Measurements from ENCODE around the gene VEGFB.

The VEGFB gene

DNA sequence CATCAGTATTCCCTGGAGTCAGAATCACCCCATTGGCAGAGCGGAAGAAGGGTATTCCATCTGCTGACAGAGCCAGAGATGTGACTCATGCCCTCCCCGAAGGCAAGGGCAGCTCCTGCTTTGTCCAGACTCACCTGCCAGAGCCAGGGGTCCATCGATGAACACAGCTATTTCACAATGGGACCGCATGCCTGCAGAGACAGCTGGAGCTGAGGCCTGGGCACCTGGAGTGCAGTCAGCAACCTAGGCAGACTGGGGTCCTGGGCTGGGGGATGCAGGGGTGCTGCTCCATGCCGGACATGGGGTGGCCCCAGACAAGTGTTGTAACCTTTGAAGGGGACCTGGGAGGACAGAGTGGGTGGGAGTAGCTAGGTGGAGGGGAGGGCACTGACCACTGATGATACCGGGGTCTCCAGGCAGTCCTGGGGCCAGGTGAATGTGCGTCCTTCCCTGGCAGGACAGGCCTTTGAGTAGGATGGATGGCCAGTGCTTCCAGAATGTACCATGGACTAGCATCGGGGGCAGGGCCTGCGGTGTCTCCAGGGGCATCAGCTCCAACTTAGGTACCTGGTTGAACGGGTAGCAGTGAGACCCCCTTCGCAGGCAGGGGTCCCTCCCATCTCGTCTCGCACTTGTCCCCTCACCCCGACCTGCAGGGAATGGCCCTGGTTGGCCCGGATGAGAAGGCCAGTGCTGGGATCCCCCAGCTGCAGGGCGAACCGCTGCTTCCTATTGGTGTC lies 10.1 kb upstream of the VEGFB start:
- H2AFZ ChIP-seq (ENCODE audit: low read length): no peak overlapping the region
- H3K4me1 ChIP-seq (ENCODE audit: insufficient read depth, low read length, poor library complexity, severe bottlenecking): peaks cover 20% of the 10 kb centered on the region
- no peaks in the 10 kb centered on the region for H3K9me3 ChIP-seq (ENCODE audit: insufficient read depth, low read depth, low read length)
- H3K4me2 ChIP-seq (ENCODE audit: low read depth, low read length, poor library complexity, severe bottlenecking): peak overlapping the region; percentile 100
- no peaks in the 10 kb centered on the region for H3K27me3 ChIP-seq (ENCODE audit: insufficient read depth, low read length, poor library complexity, severe bottlenecking)
- peaks cover 36% of the 10 kb centered on the region for H3K79me2 ChIP-seq (ENCODE audit: insufficient read depth, low read length)
- H3K36me3 ChIP-seq (ENCODE audit: insufficient read depth, low read length): peaks cover 27% of the 10 kb centered on the region; the same call in 1 of the 2 replicates
- TF ChIP-seq EZH2phosphoT487 (IDR thresholded peaks at IDR 0.05; ENCODE audit: borderline replicate concordance): no peak
- TF ChIP-seq, protein P1, sequence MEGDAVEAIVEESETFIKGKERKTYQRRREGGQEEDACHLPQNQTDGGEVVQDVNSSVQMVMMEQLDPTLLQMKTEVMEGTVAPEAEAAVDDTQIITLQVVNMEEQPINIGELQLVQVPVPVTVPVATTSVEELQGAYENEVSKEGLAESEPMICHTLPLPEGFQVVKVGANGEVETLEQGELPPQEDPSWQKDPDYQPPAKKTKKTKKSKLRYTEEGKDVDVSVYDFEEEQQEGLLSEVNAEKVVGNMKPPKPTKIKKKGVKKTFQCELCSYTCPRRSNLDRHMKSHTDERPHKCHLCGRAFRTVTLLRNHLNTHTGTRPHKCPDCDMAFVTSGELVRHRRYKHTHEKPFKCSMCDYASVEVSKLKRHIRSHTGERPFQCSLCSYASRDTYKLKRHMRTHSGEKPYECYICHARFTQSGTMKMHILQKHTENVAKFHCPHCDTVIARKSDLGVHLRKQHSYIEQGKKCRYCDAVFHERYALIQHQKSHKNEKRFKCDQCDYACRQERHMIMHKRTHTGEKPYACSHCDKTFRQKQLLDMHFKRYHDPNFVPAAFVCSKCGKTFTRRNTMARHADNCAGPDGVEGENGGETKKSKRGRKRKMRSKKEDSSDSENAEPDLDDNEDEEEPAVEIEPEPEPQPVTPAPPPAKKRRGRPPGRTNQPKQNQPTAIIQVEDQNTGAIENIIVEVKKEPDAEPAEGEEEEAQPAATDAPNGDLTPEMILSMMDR (conservative IDR thresholded peaks at IDR 0.05; ENCODE audit: low read length): no peak
- H3F3A ChIP-seq (ENCODE audit: low read depth): no peaks in the 10 kb centered on the region
- H4K20me1 ChIP-seq (ENCODE audit: insufficient read depth, low read length, poor library complexity, severe bottlenecking): peaks cover 27% of the 10 kb centered on the region
- H3K9ac ChIP-seq (ENCODE audit: low read depth, low read length, poor library complexity, severe bottlenecking): peak overlapping the region; percentile 98
- H3K9me2 ChIP-seq (replicated peaks; ENCODE audit: low read depth, low read length): no peaks in the 10 kb centered on the region
- peak overlapping the region; percentile 82 for H3K4me3 ChIP-seq (ENCODE audit: low read length, poor library complexity, severe bottlenecking)

DNA sequence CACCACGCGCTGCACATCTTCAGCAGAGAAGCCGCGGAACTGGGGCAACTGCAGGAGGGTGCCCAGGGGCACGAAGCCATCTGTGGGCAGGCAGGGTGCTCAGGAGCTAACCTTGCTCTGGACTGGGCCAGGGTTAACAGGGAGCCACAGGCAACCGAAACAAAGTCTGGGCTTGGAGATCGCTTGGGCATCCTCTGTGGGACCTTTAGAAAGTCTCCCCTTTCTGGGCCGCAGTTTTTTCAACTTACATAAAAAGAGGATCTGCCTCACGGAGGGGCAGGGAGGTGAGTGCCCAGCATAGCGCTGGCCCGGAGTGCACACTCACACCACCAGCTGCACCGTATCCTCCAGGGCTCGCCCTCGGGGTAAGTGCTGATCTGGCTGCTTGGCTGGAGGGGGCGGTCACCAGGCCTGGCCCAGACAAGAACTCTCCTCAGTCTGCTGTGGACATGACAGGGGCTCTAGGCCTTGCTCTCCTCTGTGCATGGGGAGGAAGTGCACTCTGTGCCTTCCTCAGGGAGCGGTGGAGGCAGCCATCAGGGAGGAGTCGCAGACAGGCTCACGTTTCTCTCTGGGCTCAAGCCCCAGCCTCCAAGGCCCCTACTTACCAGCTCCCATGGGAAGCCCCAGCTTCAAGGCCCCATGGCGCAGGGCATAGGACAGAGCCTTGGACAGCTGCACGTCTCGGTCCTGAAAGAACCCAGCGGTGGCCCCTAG lies 9.3 kb upstream of the VEGFB start:
- H3K36me3 ChIP-seq (ENCODE audit: insufficient read depth, low read length): peaks cover 20% of the 10 kb centered on the region; the same call in 1 of the 2 replicates
- peaks cover 20% of the 10 kb centered on the region for H3K4me1 ChIP-seq (ENCODE audit: insufficient read depth, low read length, poor library complexity, severe bottlenecking)
- no peaks in the 10 kb centered on the region for H3F3A ChIP-seq (ENCODE audit: low read depth)
- no peaks in the 10 kb centered on the region for H3K9me3 ChIP-seq (ENCODE audit: insufficient read depth, low read depth, low read length)
- peak overlapping the region; percentile 100 for H3K4me2 ChIP-seq (ENCODE audit: low read depth, low read length, poor library complexity, severe bottlenecking)
- no peaks in the 10 kb centered on the region for H3K27me3 ChIP-seq (ENCODE audit: insufficient read depth, low read length, poor library complexity, severe bottlenecking)
- peak overlapping the region; percentile 82 for H3K4me3 ChIP-seq (ENCODE audit: low read length, poor library complexity, severe bottlenecking)
- peaks cover 27% of the 10 kb centered on the region for H4K20me1 ChIP-seq (ENCODE audit: insufficient read depth, low read length, poor library complexity, severe bottlenecking)
- peaks cover 39% of the 10 kb centered on the region for H3K79me2 ChIP-seq (ENCODE audit: insufficient read depth, low read length)
- TF ChIP-seq, protein P1 (conservative IDR thresholded peaks at IDR 0.05; ENCODE audit: low read length): no peak
- TF ChIP-seq EZH2phosphoT487 (IDR thresholded peaks at IDR 0.05; ENCODE audit: borderline replicate concordance): no peak
- no peak overlapping the region for H2AFZ ChIP-seq (ENCODE audit: low read length)
- peak overlapping the region; percentile 98 for H3K9ac ChIP-seq (ENCODE audit: low read depth, low read length, poor library complexity, severe bottlenecking)
- no peaks in the 10 kb centered on the region for H3K9me2 ChIP-seq (replicated peaks; ENCODE audit: low read depth, low read length)

DNA sequence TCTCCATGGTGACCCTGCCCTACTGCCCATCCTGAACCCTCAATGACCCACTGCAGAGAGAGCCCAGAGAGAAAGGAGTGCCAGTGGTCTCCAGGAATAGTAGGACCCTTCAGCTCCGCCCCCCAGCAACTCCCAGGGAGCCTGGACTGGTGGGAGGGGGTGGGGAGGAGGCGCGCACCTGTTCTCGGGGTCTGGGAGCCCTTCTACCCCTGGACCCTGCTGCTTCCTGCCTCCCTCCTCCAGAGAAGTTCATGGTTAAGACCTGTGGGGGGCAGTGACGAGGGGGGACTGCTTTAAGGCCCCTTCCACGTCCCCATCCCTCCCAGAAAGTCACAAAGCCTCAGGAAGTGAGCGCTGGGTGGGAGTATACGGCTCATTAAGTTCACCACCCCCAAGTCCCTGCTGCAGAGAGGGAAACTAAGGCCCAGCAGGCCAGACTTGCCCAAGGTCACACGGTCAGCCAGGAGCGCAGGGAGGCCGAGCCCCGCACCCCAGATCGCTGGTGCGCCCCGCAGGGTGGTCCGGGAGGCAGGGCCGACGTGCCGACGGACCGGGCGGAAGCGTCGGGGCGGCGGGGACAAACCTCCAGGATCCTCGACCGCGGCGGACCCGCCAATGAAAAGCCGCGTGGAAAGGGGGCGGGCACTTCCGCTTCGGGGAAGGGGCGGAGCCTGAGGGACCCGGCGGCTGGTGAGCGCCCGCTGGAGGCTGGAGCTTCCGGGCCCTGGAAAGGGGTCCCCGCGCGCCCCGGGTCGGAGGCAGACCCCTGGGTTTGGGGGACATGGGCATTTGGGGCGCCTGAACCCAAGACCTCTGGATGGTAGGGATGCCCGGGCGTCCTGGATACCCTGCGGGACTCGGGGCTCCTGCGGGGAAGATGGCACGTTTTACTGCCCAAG lies 8.5 kb upstream of the VEGFB start, which contains the start of the genes NUDT22 and TRPT1:
NUDT22 (plus strand) TSS at position 667 of the 899 bp plus-strand sequence. CDS start 379 bp downstream, outside the sequence.
TRPT1 (minus strand) TSS at position 579 of the 899 bp plus-strand sequence; CDS start at position 253, 326 bp downstream.
- H3K4me1 ChIP-seq (ENCODE audit: insufficient read depth, low read length, poor library complexity, severe bottlenecking): peaks cover 20% of the 10 kb centered on the region
- H3K79me2 ChIP-seq (ENCODE audit: insufficient read depth, low read length): peaks cover 39% of the 10 kb centered on the region
- no peaks in the 10 kb centered on the region for H3K9me2 ChIP-seq (replicated peaks; ENCODE audit: low read depth, low read length)
- peak within 1 kb of the TSS; percentile 98 for H3K9ac ChIP-seq (ENCODE audit: low read depth, low read length, poor library complexity, severe bottlenecking)
- H3F3A ChIP-seq (ENCODE audit: low read depth): no peaks in the 10 kb centered on the region
- peak within 1 kb of the TSS; percentile 100 for H3K4me2 ChIP-seq (ENCODE audit: low read depth, low read length, poor library complexity, severe bottlenecking)
- no peaks in the 10 kb centered on the region for H3K9me3 ChIP-seq (ENCODE audit: insufficient read depth, low read depth, low read length)
- peak within 1 kb of the TSS; percentile 82 for H3K4me3 ChIP-seq (ENCODE audit: low read length, poor library complexity, severe bottlenecking)
- H4K20me1 ChIP-seq (ENCODE audit: insufficient read depth, low read length, poor library complexity, severe bottlenecking): peaks cover 27% of the 10 kb centered on the region
- no peaks in the 10 kb centered on the region for H3K27me3 ChIP-seq (ENCODE audit: insufficient read depth, low read length, poor library complexity, severe bottlenecking)
- H3K36me3 ChIP-seq (ENCODE audit: insufficient read depth, low read length): peaks cover 12% of the 10 kb centered on the region; the same call in 1 of the 2 replicates
- TF ChIP-seq, protein P1 (conservative IDR thresholded peaks at IDR 0.05; ENCODE audit: low read length): peak; percentile 57
- no peak for TF ChIP-seq EZH2phosphoT487 (IDR thresholded peaks at IDR 0.05; ENCODE audit: borderline replicate concordance)
- peak within 1 kb of the TSS; percentile 72 for H2AFZ ChIP-seq (ENCODE audit: low read length)
